ENCODE data around the gene FZD10.

Gene FZD10

GRCh38 chr12:130169256-130169655 is 7.0 kb downstream of the FZD10 start:
- POLR2A ChIA-PET: no interaction called here

GRCh38 chr12:130169924-130170323 is 7.7 kb downstream of the FZD10 start:
- POLR2A ChIA-PET: no interaction called here
- DNase-seq (ENCODE audit: low read depth, low spot score): no peak
- no peak overlapping the region for H3K4me3 ChIP-seq (ENCODE audit: low read depth, low read length)
- CTCF ChIA-PET: no interaction called here
- TF ChIP-seq CTCF (IDR thresholded peaks at IDR 0.05; ENCODE audit: insufficient read depth, low read length, missing control alignments): no peak

More at GRCh38 chr12:130169256-130169655, 7.0 kb downstream of the FZD10 start:
- no peak for TF ChIP-seq CTCF (IDR thresholded peaks at IDR 0.05; ENCODE audit: insufficient read depth, low read length, missing control alignments)
- no peak for DNase-seq (ENCODE audit: low read depth, low spot score)
- CTCF ChIA-PET: no interaction called here
- H3K4me3 ChIP-seq (ENCODE audit: low read depth, low read length): no peak overlapping the region

- POLR2A ChIA-PET: no interaction called here
- DNase-seq (ENCODE audit: low read depth, low spot score): no peak
- CTCF ChIA-PET: no interaction called here
- TF ChIP-seq CTCF (IDR thresholded peaks at IDR 0.05; ENCODE audit: insufficient read depth, low read length, missing control alignments): no peak
- H3K4me3 ChIP-seq (ENCODE audit: low read depth, low read length): no peak overlapping the region
Observed at GRCh38 chr12:130170611-130171010, 8.3 kb downstream of the FZD10 start.

GRCh38 chr12:130177635-130178242 is 15.5 kb downstream of the FZD10 start:
- ChIA-PET CTCF (no interaction called here), POLR2A (no interaction called here)
- TF ChIP-seq CTCF (IDR thresholded peaks at IDR 0.05; ENCODE audit: insufficient read depth, low read length, missing control alignments): no peak
- no peak overlapping the region for H3K4me3 ChIP-seq (ENCODE audit: low read depth, low read length)
- DNase-seq (ENCODE audit: low read depth, low spot score): no peak

- POLR2A ChIA-PET: no interaction called here
- CTCF ChIA-PET: no interaction called here
- no peak for TF ChIP-seq CTCF (IDR thresholded peaks at IDR 0.05; ENCODE audit: insufficient read depth, low read length, missing control alignments)
- no peak for DNase-seq (ENCODE audit: low read depth, low spot score)
- no peak overlapping the region for H3K4me3 ChIP-seq (ENCODE audit: low read depth, low read length)
Observed at GRCh38 chr12:130178282-130178681, 16.0 kb downstream of the FZD10 start.

- no peak for DNase-seq (ENCODE audit: low read depth, low spot score)
- no peak overlapping the region for H3K4me3 ChIP-seq (ENCODE audit: low read depth, low read length)
- no peak for TF ChIP-seq CTCF (IDR thresholded peaks at IDR 0.05; ENCODE audit: insufficient read depth, low read length, missing control alignments)
- POLR2A ChIA-PET: no interaction called here
- CTCF ChIA-PET: no interaction called here
Observed at GRCh38 chr12:130179191-130179590, 16.9 kb downstream of the FZD10 start.

All from AG04449 (cell line).